Body of pancreas (tissue), 4 donors: ENCODE data around the gene NCAPD2. TPM values are rescaled to one million over a fixed set of nuclear protein-coding genes. Genes with fewer than 3 reads are reported as not detected.
A peak's percentile ranks its signal among the peaks of the same experiment; 100 is the strongest.

Experiments
- ATAC-seq: fragments of 150-250 bp; one replicate; pipeline ENCODE4 v1.9.1; 2016
- DNase-seq, 4 donors: peaks; one replicate each; pipeline ENCODE4 v3.0.0-alpha.2; 2019
- H3K27ac ChIP-seq, 4 donors: fragments of 200-600 bp; sonication (generic); 1 replicate in 3 of 4; 2 replicates in 1 of 4; pipeline versions ENCODE4 v1.5.1 to v1.6.1; 2016 to 2019; ENCODE audit warnings: mild to moderate bottlenecking in 1 of 4, mixed read lengths in 1 of 4, moderate library complexity in 1 of 4
- H3K27me3 ChIP-seq, 2 donors: fragments of 200-600 bp; sonication (generic); one replicate each; pipeline ENCODE4 v1.6.0; 2016; ENCODE audit warnings: mild to moderate bottlenecking in 1 of 2
- H3K36me3 ChIP-seq, 2 donors: fragments of 200-600 bp; sonication (generic); replicated peaks in 1 of 2; 2 replicates each; pipeline ENCODE4 v1.5.1; 2016; ENCODE audit warnings: low read depth in 2 of 2; ENCODE audit not compliant: insufficient read depth in 1 of 2
- H3K4me1 ChIP-seq: fragments of 200-600 bp; sonication (generic); one replicate; pipeline ENCODE4 v1.6.0; 2016
- H3K4me3 ChIP-seq, 2 donors: fragments of 200-600 bp; sonication (generic); 1 replicate in 1 of 2; 2 replicates in 1 of 2; pipeline ENCODE4 v1.5.1; 2016 to 2019
- H3K9me3 ChIP-seq, 3 donors: fragments of 200-600 bp; sonication (generic); 1 replicate in 2 of 3; 2 replicates in 1 of 3; pipeline ENCODE4 v1.5.1; 2016
- POLR2A ChIP-seq, 3 donors: fragments of 450-650 bp; IDR thresholded peaks; one replicate each; pipeline ENCODE4 v1.6.1; 2016; ENCODE audit warnings: antibody characterized with exemption in 3 of 3, mild to moderate bottlenecking in 2 of 3
- WGBS, 2 donors: methylation state at CpG; one replicate each; pipeline ENCODE4 v1.1.5; 2017; 5-methylcytosine and 5-hydroxymethylcytosine counted together
- intact Hi-C: fragments of 100-400 bp; cut with DNase I; formaldehyde crosslinking; loops from one replicate; pipeline ENCODE4 v1.15.1; 2023
- total RNA-seq, 2 donors: library from RNA; depleted of rRNA; stranded (reverse); fragments of >200 nt; gene quantifications; one replicate each; pipeline ENCODE4 v1.1.0, GENCODE V29; 2016
- TF ChIP-seq, protein P1 (sequence below), 7 experiments: fragments of 450-650 bp in 4 of 7; fragments of 200-600 bp in 3 of 7; sonication (generic) in 3 of 7; IDR thresholded peaks; one replicate each; pipeline ENCODE4 v1.5.1; 2016 to 2019; ENCODE audit warnings: antibody characterized with exemption in 7 of 7

The NCAPD2 gene, protein sequence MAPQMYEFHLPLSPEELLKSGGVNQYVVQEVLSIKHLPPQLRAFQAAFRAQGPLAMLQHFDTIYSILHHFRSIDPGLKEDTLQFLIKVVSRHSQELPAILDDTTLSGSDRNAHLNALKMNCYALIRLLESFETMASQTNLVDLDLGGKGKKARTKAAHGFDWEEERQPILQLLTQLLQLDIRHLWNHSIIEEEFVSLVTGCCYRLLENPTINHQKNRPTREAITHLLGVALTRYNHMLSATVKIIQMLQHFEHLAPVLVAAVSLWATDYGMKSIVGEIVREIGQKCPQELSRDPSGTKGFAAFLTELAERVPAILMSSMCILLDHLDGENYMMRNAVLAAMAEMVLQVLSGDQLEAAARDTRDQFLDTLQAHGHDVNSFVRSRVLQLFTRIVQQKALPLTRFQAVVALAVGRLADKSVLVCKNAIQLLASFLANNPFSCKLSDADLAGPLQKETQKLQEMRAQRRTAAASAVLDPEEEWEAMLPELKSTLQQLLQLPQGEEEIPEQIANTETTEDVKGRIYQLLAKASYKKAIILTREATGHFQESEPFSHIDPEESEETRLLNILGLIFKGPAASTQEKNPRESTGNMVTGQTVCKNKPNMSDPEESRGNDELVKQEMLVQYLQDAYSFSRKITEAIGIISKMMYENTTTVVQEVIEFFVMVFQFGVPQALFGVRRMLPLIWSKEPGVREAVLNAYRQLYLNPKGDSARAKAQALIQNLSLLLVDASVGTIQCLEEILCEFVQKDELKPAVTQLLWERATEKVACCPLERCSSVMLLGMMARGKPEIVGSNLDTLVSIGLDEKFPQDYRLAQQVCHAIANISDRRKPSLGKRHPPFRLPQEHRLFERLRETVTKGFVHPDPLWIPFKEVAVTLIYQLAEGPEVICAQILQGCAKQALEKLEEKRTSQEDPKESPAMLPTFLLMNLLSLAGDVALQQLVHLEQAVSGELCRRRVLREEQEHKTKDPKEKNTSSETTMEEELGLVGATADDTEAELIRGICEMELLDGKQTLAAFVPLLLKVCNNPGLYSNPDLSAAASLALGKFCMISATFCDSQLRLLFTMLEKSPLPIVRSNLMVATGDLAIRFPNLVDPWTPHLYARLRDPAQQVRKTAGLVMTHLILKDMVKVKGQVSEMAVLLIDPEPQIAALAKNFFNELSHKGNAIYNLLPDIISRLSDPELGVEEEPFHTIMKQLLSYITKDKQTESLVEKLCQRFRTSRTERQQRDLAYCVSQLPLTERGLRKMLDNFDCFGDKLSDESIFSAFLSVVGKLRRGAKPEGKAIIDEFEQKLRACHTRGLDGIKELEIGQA (N-terminal part only)
- total RNA-seq: 10 to 100 TPM in 1 of 2 donors, 1 to 10 TPM in 1; 9.3 to 46.1 TPM

GRCh38 chr12:6493497-6494257, at the start of gene NCAPD2:
Gene NCAPD2, plus strand, starts transcription at chr12:6494102. Its CDS starts 997 bp downstream, at chr12:6495099.
- peaks cover 23% of the 10 kb centered on the region for H3K4me1 ChIP-seq
- DNase-seq: peak; percentile 90 to 95 (median 94)
- no peaks in the 10 kb centered on the region for H3K36me3 ChIP-seq
- 0% methylated on average over 16 to 49 of the region's 49 CpGs for WGBS, 2 donors
- H3K9me3 ChIP-seq: no peaks in the 10 kb centered on the region
- no peaks in the 10 kb centered on the region for H3K27me3 ChIP-seq
- intact Hi-C loops: no loop called here
- H3K27ac ChIP-seq: peak within 1 kb of the TSS; percentile 70 to 93 (median 90)
- ATAC-seq: peak; percentile 96
- peak within 1 kb of the TSS; percentile 24 to 71 for H3K4me3 ChIP-seq
- TF ChIP-seq POLR2A (IDR thresholded peaks at IDR 0.05): peak; percentile 2 to 32 (median 5)
- TF ChIP-seq, protein P1, sequence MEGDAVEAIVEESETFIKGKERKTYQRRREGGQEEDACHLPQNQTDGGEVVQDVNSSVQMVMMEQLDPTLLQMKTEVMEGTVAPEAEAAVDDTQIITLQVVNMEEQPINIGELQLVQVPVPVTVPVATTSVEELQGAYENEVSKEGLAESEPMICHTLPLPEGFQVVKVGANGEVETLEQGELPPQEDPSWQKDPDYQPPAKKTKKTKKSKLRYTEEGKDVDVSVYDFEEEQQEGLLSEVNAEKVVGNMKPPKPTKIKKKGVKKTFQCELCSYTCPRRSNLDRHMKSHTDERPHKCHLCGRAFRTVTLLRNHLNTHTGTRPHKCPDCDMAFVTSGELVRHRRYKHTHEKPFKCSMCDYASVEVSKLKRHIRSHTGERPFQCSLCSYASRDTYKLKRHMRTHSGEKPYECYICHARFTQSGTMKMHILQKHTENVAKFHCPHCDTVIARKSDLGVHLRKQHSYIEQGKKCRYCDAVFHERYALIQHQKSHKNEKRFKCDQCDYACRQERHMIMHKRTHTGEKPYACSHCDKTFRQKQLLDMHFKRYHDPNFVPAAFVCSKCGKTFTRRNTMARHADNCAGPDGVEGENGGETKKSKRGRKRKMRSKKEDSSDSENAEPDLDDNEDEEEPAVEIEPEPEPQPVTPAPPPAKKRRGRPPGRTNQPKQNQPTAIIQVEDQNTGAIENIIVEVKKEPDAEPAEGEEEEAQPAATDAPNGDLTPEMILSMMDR (IDR thresholded peaks at IDR 0.05): peak in 4 of 7 experiments; percentile 40 to 59 (median 49)

DNA sequence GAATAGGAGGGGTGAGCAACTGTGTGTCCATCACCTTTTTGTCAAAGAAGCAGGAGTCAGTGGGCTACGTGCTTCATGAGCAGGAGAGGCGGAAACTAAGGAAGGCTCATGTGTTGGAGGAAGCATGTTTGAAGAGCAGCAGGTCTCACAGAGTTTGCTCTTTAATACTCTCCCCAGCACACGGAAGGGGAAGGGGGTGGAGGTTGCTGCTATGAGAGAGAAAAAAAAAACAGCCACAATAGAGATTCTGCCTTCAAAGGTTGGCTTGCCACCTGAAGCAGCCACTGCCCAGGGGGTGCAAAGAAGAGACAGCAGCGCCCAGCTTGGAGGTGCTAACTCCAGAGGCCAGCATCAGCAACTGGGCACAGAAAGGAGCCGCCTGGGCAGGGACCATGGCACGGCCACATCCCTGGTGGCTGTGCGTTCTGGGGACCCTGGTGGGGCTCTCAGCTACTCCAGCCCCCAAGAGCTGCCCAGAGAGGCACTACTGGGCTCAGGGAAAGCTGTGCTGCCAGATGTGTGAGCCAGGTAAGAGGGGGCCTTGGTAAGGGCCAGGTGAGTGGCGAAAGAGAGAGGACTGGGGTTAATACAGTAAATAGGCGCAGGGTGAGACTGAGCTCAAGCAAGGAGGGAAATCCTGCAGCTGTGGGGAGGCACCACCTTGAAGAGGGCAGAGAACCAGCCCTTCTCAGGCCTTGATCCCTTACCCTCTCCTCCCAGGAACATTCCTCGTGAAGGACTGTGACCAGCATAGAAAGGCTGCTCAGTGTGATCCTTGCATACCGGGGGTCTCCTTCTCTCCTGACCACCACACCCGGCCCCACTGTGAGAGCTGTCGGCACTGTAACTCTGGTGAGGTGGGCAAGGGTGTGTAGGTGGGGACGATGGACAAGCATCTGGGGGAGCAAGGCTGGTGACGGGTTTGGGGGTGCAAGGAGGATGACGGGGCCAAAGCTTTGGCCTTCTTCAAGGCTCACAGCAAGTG, 48.9 kb upstream of the NCAPD2 start, which contains the start of gene CD27:
CD27 (plus strand) TSS at position 252 of the 985 bp plus-strand sequence; CDS start at position 393, 141 bp downstream.
- intact Hi-C loops: no loop called here
- Histone ChIP-seq H3K36me3 (no peaks in the 10 kb centered on the region), H3K27ac (no peak within 1 kb of the TSS), H3K27me3 (no peaks in the 10 kb centered on the region), H3K4me1 (peaks cover 1% of the 10 kb centered on the region), H3K9me3 (no peaks in the 10 kb centered on the region), H3K4me3 (no peak within 1 kb of the TSS)
- TF ChIP-seq POLR2A (IDR thresholded peaks at IDR 0.05): no peak
- TF ChIP-seq, protein P1 (IDR thresholded peaks at IDR 0.05): no peak
- no peak for DNase-seq
- no peak for ATAC-seq
- 82 to 85% methylated on average over 16 of the region's 16 CpGs for WGBS, 2 donors

GRCh38 chr12:6450091-6450868, 43.6 kb upstream of the NCAPD2 start:
- H3K27me3 ChIP-seq: no peaks in the 10 kb centered on the region
- no peak for DNase-seq
- H3K4me3 ChIP-seq: no peak overlapping the region
- 79 to 80% methylated on average over 16 of the region's 16 CpGs for WGBS, 2 donors
- ATAC-seq: no peak
- peaks cover 28% of the 10 kb centered on the region for H3K4me1 ChIP-seq
- TF ChIP-seq POLR2A (IDR thresholded peaks at IDR 0.05): no peak
- TF ChIP-seq, protein P1 (IDR thresholded peaks at IDR 0.05): no peak
- intact Hi-C loops: no loop called here
- peak overlapping the region in 1 of 4 donors; percentile 96 for H3K27ac ChIP-seq
- H3K9me3 ChIP-seq: no peaks in the 10 kb centered on the region
- peaks cover 0 to 3% of the 10 kb centered on the region in 2 donors for H3K36me3 ChIP-seq
